ENCODE data around the gene SEMA5B.

Gene SEMA5B

GRCh38 chr3:123072152-123072551, 44.6 kb upstream of the SEMA5B start:
- no peak for TF ChIP-seq CTCF (IDR thresholded peaks at IDR 0.05)
- Histone ChIP-seq H3K4me3 (no peak overlapping the region), H3K27ac (peak overlapping the region; percentile 54 to 69)
- DNase-seq (ENCODE audit: low spot score), result peak; percentile 64

DNA sequence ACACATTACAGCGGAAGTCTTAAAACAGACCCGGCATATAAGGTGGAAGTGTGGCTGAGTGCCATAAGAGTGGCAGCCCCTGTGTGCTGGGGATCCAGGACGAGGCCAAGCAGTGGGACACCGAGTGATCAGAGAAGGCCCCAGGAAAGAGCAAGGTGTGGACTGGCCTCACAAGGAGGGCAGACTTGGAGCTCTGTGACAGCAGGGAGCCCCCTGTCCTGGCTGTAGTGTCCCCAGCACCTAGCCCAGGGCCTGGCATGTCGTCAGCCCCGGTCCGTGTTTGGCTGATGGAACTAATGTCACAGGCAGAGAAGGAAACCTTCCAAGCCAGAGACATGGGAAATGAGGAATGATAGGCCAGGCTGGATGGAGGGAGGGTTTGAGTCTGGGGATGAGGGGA, 44.0 kb upstream of the SEMA5B start:
- no peak for TF ChIP-seq CTCF (IDR thresholded peaks at IDR 0.05)
- Histone ChIP-seq H3K4me3 (no peak overlapping the region), H3K27ac (peak overlapping the region; percentile 54 to 69)
- peak; percentile 55 for DNase-seq (ENCODE audit: low spot score)

DNA sequence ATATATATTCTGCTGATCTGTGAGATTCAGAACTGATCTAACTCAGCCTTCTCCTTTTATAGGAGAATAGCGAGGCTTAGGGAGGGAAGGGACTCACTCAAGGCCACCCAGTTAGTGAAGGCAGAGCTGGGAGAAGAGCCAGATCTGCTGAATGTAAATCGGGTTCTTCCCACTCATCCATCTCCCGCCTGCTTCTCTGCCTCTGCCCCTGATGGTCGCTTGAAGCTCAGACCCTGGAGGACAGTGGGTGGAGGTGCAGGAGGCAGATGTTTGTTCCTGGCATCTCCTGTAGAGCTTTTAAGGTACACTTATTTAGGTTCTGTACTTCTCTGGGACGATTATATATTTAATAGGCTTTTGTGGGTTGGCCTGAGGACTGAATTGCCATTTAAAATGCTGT, 43.6 kb upstream of the SEMA5B start:
- Histone ChIP-seq H3K27ac (peak overlapping the region; percentile 54 to 69), H3K4me3 (no peak overlapping the region)
- no peak for TF ChIP-seq CTCF (IDR thresholded peaks at IDR 0.05)
- peak; percentile 36 for DNase-seq (ENCODE audit: low spot score)

GRCh38 chr3:123070510-123070909, 42.9 kb upstream of the SEMA5B start:
- DNase-seq (ENCODE audit: low spot score), result peak; percentile 65
- H3K4me3 ChIP-seq, result no peak overlapping the region
- H3K27ac ChIP-seq, result peak overlapping the region in 1 of 2 donors; percentile 25
- TF ChIP-seq CTCF (IDR thresholded peaks at IDR 0.05), result no peak

DNA sequence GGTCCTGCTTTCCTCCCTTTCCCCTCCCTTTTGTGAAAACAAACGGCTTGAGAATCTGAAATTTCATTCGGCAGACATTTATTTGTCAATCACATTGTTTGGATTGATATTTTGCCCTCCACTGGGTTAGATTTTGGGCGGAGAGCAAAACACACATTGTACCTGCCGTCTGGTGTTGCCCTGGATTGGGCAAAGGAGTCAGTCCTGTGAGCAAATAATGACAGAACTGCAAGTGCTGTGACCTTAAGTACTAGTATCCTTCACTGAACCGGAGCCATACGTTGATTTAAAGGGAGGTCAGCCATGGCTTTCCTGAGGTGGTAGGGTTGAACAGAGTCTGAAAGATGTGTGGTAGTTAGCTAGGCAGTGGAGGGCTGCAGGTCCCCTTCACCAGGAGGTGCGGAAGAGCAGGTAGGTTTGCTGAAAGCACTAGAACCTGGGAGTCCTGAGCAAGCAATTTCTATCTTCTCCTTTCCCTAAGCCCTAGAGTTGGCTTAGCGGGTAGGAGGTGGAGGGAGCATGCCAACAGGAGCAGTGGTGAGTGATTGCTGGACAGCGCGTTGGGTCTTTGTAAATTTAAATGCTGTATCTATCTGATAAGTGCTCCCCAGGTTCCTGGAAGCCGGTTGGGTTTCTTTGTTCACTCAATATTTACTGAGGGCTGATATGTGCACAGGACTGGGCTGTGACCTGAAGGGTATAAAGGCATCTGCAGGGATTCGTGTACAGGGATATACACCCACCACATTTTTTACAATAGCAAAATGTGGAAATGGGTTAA, 41.2 kb upstream of the SEMA5B start:
- peak overlapping the region; percentile 33 to 58 for H3K27ac ChIP-seq
- peak; percentile 40 for DNase-seq (ENCODE audit: low spot score)
- H3K4me3 ChIP-seq, result peak overlapping the region; percentile 94
- no peak for TF ChIP-seq CTCF (IDR thresholded peaks at IDR 0.05)

GRCh38 chr3:123067689-123068600, 40.4 kb upstream of the SEMA5B start:
- DNase-seq (ENCODE audit: low spot score), result peak; percentile 72
- H3K4me3 ChIP-seq, result peak overlapping the region; percentile 94
- peak overlapping the region; percentile 58 to 91 for H3K27ac ChIP-seq
- TF ChIP-seq CTCF (IDR thresholded peaks at IDR 0.05), result no peak

Data from coronary artery (tissue), 2 donors.